ENCODE results near the gene DNAJB4.
"Not testable (repeated sequence)": the region's sequence is repeated elsewhere in the genome, so short reads cannot be mapped to it uniquely, and the experiment has no call there.

Gene DNAJB4

DNA sequence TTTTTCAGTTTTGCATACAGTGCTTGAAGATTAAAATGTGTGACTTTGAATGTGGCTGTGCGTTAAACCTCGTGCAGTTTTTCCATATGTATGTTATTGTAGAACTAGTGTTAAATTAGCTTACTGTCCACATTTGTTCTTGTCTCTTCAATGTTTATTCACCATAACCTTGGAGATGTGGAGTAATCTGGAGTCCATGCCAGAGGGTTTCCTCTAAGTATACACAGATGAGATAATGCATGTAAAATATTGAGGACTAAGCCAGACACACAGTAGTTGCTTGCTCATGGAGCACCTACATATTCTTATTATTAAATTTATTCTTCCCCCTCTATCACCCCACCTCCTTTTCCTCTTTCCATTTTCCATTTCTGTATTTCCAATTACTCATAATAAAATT lies 33.3 kb downstream of the DNAJB4 start:
- DNase-seq (ENCODE audit: low spot score) = no peak

DNA sequence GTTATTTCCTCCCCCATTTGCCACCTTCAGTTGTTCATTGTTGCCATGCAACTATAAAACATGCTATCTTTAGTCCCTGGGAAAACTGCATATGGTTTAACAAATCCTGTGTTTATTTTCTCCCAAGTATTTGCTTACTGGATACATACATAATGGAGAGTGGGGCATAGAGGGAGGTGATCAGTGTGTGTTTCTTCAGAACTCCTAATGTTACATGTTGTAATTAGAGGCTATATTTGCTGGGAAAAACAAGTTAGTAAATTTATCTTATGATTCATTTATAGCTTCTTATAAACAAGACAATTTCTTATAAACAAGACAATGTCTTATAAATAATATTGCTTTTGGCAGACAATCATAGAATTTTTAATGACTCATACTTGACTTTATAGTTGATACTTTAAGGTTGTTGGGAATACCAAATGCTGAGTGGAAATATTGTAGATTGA lies 33.8 kb downstream of the DNAJB4 start:
- DNase-seq (ENCODE audit: low spot score) = peak; percentile 52

DNA sequence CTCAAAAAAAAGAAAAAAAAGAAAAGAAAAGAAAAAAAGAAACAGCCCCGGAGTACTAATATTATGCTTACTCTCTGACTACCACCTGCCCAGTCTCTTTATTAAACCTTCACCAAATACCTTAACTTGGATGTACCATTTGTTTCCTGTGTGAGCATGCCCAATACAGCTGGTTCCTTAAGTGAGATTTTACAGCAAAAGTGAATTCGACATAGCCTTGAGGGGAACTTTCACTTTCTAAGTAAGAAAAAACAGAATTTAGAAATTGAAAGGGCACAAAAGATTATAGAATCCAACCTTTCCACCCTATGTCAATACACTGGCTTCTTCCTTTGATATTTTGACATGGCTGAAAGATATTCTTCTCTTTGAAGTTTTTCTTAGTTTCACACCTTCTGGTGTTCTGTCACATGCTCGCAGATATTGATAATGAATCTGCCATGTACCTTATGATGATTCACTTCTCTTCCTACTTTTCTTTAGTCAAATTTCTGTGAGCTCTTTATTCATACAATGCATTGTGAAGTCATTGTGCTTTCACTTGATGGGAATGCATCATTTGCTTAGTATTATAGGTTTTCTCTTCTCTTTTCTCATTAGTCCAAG lies 35.8 kb downstream of the DNAJB4 start:
- no peak for DNase-seq (ENCODE audit: low spot score)

DNA sequence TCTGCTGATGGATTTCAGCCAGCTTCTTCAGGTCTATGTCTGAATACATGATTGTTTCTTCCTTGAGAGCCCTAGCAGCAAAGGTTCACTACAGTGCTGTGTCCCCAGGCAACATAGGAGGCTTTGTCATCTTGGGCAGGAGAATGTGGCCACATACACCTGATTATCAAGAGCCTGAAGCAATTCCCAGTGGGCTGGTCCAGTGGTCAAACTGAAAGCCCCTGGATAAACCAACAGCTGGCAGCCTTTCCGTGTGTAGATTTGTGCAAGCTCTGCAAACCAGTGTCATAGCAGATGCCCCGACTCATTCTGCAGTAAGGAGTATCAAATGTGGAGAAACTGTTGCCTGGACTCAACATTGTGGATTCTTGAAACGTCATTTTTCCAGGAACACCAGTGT lies 38.7 kb downstream of the DNAJB4 start:
- DNase-seq (ENCODE audit: low spot score) = no peak

DNA sequence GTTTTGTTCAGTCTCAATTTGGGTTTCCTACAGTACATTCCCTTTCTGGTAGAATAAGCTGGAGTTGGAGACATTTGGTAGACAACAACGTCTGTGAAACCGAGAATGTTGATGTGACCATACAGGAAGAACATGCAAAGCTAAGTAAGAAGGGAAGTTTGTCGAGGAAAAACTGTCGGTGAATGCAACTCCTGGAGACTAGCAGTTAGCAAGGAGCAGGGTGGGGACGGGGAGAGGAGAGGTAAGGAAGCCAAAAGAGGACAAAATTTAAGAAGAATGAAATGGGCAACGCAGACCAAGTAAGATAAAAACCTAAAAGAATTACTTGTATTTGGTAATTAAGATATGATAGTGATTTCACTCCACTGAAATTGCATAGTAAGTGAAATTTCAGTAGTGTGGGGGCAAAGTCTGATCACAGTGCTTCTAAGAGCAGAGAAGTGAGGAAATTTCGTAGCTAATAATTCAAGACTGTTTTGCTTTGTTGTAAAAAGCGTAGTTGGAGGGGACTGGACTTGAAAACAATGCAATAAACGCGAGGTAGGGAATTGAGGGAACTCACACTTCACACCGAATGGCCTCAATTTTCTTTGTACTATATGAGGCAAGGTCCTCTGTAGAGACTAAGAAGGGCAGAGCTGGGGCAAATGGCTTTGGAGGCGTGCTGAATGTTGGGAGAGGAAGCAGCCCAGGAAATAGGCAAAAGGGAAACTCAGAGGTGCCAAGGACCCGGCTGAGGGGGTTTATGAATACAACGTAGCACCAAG lies 40.2 kb downstream of the DNAJB4 start:
- DNase-seq (ENCODE audit: low spot score) = no peak

DNA sequence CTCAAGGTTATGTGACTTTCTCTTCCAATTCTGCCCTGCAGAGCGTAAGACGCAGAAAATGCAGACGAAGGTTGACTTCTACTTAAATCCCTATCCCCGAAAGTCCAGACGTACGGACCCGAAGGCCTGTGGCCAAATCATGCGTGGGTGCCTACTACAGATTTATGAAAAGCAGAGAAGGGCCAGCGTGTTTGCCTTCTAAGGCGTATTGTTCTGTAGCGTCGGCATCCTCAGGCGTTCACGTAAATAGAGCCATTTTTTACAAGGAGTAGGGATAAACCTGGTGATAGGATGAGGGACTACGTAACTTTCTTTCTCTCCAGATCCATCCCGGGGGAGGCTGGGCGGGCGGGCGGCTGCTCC lies 40.8 kb downstream of the DNAJB4 start:
- DNase-seq (ENCODE audit: low spot score) = no peak

DNA sequence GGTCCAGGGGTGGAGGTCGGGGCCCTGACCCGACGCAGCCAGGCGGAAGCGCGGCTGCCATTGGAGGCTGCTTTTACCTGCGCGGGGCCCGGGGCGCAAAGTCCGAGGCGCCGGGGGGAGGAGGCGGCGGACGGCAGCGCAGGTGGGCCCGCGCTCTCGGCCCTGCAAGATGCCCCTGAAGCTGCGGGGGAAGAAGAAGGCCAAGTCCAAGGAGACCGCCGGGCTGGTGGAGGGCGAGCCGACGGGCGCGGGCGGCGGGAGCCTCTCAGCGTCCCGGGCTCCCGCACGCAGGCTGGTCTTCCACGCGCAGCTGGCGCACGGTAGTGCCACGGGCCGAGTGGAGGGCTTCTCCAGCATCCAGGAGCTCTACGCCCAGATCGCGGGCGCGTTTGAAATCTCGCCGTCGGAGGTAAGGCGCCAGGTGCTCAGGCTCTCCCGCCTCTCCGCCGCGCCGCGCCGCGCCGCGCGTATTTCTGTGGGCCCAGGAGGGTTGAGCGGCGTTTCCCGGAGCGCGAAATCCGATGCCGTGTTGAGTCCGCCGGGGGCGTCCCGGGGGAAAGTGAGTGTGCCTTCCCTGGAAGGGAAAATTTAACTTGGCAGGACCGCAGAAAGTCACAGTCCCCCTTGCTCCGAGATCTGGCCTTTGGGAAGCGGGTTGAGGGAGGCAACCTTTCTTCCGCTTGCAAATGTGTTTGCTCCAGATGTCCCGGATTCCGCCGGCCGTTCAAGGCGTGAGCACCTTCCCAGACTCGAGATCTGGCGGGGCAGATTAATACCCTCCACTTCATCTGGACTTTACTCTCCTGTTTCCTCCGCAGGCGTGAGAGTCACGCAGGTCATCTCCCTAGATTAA lies 41.4 kb downstream of the DNAJB4 start, which contains the start of gene GIPC2:
TSS of gene GIPC2 (plus strand) at position 41 of the 853 bp plus-strand sequence. CDS start at position 170, 129 bp downstream.
- DNase-seq (ENCODE audit: low spot score) = peak; percentile 31

DNA sequence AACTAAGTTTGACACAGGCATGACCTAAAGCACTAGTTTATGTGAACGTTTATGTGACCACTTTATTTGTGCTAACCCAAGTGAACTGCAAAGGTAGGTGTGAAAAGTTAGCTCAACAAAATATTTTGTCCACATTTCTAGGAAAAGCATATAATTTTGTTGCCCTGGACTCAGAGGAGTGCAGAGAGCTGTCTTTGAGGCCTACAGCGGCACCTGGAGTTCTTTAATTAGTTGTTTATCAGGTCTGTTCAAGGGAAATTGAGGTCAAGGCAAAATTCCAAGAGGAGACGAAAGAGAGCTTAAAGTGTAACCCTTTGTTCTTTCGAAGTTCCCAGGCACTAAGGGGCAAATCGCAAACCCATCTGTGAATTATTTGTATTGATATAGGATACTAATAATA lies 42.4 kb downstream of the DNAJB4 start:
- no peak for DNase-seq (ENCODE audit: low spot score)

DNA sequence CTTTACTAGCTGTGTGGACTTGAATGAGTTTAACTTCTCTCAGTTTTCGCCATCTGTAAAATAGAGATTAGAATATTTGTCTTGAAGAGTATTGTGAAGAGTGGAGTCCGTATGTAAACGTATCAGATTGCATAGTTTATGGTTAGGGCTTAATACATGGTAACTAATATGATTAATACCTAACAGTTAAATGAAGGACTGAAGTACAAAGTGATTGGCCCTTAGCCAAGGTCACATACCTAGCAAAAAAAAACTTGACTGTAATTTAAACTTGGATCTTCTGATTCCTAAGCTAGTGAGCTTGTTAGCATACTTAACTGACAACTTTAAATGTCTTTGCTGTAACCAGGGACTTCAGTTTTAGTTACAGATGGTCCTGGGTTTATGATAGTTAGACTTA lies 42.9 kb downstream of the DNAJB4 start:
- DNase-seq (ENCODE audit: low spot score) = no peak

DNA sequence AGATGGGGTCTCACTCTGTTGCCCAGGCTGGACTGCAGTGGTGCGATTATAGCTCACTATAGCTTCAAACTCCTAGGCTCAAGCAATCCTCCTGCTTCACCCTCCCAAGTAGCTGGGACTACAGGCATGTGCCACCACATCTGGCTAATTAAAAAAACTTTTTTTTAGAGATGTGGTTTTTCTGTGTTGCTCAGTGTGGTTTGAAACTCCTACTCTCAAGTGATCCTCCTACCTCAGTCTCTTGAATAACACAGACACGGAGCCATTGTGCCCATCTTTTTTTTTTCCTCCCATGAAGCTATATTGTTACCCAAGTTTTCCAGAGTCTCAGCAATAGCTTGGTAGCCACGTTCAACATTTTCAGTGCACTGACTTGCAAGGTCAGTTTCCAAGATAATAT lies 43.7 kb downstream of the DNAJB4 start:
- no peak for DNase-seq (ENCODE audit: low spot score)

DNA sequence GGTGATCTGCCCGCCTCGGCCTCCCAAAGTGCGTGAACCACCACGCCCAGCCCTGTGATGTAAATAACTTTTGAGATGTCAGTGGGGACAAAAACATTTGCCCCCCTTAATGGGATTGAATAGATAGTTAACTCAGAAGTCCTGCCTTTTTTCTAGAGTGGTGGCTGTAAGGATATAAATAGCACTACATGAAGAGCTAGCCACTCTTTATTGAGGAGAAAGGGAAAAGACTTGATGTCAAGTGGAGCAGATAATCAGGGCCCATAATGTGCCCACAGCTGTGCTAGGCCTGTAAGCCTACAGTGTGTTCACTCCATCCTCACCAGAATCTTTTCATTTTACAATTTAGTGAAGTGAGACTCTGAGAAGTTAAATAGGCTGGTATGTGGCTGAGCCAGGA lies 44.7 kb downstream of the DNAJB4 start:
- DNase-seq (ENCODE audit: low spot score) = no peak

DNA sequence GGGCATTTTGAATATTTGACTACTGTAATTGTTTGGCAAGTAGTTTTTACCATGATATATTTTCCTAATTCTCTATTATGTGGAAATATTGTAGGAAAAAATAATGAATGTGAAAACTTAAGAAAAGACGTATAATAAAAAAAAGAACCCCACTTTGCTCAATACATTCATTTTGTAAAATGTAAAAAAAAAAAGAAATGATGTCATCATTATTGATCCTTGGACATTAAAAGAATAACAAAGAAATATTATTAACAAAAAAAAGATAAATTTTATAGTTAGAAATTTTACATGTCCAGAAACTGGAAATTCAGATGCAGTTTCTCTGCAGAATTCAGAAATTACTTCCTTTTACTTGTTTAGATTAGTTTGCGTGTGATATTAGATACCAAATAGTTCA lies 46.3 kb downstream of the DNAJB4 start:
- DNase-seq (ENCODE audit: low spot score) = no peak

DNA sequence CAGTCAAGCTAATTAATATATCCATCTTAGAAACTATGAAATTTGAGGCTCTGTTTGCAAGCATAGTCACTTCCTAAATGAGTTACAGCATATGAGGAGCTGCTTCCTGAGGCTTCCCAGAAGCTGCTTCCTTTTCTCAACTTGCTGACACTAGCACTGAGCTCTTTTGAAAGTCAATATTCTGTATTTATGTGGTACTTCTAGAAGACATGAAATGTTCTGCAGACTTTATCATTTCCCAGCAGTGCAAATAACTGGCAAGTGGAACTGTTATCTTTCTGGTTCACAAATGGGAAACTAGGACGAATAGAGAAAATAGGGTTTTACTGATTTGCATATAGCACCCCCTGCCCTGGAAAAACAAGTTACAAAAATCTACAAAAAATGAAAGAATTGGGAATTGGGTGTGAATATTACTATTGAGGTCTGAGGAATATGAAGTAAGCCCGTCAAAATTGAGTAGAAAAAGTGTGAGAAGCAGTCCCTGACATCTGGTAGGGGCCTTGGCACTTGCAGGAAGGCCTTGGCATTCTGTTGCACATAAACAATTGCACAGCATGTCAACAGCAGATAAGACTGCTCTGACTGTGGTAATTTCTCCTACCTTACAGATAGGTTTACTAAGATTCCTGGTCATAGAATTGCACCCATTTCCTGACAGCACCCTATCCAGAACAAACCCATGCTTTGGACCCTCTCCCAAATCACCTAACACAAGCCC lies 48.1 kb downstream of the DNAJB4 start:
- no peak for DNase-seq (ENCODE audit: low spot score)

DNA sequence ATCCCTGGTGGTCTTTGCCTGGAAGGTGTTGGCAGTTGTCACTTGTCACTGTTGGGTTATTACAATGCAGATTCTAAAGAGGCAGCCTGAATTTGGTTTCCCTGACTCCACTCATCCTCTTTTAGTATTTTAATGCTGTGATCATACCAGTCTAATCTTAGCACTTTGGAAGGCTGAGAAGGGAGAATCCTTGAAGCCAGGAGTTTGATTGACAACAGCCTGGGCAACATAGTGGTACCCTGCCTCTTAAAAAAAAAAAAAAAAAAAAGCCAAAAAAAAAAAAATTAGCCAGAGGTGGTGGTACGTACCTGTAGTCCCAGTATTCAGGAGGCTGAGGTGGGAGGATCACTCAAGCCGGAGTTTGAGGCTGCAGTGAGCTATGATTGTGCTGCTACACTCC lies 48.8 kb downstream of the DNAJB4 start:
- no peak for DNase-seq (ENCODE audit: low spot score)

DNA sequence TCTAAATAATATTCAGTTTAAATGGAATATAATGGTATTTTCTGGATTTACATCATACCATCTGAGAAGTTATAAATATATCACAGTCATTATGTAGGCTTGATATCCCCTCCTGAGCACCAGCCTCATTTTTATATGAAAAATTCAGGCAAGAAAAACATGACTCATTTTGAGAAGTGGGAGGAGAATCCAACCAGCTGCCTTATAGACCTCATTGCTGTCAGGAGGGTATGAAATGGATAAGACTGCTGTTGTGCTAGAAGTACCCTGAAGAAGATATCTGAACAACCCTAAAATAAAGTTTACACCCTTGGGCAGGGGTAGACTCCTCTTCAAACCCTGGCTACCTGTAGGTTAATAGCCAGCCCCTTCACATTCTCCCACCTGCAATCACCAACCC lies 49.8 kb downstream of the DNAJB4 start:
- no peak for DNase-seq (ENCODE audit: low spot score)

DNA sequence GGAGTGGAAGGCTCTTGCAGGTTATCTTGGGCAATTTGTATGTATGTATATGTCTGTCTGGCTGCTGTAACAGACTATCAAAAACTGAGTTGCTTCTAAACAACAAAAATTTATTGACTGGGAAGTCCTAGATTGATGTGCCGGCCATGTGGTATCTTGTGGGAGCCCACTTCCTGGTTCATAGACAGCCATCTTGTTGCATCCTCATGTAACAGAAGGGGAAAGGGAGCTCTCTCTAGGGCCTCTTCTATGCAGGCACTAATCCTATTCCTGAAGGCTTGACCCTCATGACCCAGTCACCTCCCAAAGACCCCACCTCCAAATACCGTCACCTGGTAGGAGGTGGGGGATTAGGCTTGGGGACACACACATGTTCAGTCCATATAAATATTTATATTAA lies 50.2 kb downstream of the DNAJB4 start:
- no peak for DNase-seq (ENCODE audit: low spot score)

DNA sequence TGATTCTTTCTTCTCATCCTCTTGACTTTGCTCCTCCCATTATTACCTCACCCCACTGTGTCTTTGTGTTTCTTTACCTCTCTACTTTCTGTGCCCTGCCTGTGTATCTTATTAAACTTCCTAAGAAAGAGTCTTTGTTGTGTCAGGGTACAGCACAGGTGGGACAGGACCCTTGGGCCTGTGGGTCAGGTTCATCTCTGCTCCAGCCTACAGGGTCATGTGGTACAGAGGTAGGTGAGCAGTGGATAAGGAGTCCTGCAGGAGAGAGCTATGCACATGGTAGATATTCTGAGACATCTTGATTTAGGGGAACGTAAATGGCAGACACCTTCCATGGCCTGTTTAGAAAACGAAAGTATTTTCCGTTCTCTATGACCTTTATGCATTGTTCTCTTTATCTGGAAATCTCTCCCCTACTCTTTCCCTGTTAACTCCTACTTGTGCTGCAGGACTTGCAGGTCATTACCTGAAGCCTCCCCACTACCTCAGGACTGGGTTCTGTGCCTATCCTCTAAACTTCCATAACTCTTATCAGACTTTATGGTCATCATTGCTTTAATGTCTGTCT lies 50.9 kb downstream of the DNAJB4 start:
- no peak for DNase-seq (ENCODE audit: low spot score)

DNA sequence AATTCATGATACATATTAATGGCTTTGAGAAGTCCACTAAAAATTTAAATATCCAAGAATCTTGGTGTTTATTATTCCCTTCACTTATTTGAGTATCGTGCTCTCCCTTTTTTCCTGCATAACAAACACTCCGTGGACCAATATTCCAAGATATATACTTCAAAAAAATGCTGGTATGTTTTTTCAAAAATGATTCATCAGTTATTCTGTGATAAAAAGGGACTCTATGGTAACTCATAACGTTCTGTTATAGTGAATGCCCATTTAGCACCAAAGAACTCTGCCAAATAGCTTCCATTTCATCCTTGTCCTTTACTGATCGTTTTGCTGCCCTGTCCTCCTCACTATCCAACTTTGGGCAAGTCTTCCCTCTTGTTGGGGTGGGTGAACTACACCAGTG lies 53.9 kb downstream of the DNAJB4 start:
- no peak for DNase-seq (ENCODE audit: low spot score)

DNA sequence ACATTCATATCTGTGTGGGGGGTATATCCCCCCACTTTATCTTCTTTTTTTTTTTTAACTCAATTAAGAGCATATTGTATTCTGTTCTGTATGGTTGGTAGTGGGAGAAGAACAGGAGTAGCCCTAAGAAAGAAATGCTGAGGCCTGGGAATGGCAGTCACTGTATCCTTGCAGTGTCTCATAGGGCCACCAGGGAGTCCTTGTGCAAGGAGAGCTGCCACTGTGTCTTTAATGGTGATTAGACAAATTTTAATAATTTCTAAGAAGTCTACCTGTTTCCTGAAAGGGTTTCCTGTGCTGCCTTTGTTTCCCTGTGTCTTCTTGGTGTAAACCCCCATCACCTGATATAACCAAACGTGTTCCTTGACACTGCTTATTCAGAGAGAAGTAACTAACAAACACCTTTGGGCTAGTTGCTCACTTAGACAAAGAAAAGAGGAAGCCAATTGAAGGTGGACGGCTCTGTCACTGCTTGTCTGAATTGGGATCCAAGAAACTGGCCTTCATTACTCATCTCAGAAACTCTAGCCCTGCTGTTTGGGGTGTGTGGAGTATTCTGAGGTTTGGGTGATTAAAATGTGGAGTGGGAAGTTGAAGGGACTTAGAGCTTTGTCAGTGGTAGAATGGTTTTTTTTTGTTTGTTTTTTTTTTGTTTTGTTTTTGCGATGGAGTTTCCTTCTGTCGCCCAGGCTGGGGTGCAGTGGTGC lies 56.3 kb downstream of the DNAJB4 start:
- DNase-seq (ENCODE audit: low spot score) = no peak

DNA sequence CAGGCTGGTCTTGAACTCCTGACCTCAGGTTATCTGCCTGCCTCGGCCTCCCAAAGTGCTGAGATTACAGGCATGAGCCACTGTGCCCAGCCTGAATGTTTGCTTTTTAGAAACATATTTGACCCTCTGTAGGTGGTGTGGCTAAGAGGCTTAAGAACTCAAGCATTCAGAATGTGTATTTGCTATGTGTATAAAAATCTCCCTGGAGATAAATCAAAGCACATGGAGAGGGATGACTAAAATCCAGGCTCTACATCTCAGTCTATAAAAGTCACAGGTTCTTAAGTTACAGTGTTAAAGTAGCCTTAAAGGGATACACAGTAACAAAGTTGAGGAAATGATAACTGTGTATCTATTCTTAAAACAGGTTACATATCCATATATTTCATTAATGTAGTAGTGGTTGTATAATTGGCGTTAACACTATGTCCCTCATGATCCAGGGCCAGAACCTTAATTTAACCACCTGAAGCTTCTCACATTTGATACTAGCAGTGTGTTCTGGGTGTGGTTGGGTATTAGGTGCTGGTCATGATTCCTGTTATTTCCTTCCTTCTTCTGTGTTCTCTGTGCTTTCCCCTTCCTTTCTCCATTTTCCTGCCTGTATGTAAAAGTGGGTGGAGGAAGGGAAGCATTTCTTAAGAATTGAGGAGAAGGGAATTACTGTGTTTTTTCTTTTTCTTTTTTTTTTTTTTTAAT lies 57.2 kb downstream of the DNAJB4 start:
- DNase-seq (ENCODE audit: low spot score) = peak; percentile 50

DNA sequence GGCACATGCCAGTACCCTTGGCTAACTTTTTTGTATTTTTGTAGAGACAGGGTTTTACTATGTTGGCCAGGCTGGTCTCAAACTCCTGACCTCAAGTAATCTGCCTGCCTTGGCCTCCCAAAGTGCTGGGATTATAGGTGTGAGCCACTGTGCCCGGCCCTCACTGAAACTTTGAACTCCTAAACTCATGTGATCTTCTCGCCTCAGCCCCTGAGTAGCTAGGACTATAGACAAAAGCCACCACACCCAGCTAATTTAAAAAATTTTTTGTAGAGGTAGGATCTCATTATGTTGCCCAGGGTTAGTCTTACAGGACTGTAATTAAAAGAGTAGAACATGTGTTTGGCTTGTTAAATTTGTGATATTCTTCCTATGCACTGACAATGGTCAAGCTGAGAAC lies 60.1 kb downstream of the DNAJB4 start:
- not testable (repeated sequence) for DNase-seq (ENCODE audit: low spot score)

Measured in AG08396 (cell line).